LNCAP (cell line): ENCODE data around the gene STARD4.

ENCODE experiments used
- TF ChIP-seq, protein P1 (sequence below): fragments of 450-650 bp; IDR thresholded peaks from 2 replicates; pipeline ENCODE4 v1.5.1; 2017; ENCODE audit warnings: mild to moderate bottlenecking

Gene STARD4

DNA sequence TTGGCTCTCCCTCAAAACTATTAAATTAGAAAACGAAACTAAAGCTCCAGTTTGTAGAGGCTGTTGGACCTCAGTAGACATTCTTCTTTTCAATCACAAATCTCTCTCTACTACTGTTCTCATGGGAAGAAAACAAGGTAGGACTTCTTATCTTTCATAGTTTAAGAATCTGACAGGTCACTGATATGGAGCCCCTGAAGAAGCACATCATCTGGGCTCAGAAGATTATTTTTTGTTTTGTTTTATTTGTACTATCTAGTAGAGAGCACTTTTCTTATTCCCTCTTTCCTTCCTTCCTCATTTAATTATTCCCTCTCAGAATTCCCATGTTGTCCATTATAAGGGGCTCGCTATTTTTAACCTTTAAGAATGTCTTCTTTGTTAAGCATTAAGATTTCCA, 26.3 kb downstream of the STARD4 start:
- TF ChIP-seq, protein P1, sequence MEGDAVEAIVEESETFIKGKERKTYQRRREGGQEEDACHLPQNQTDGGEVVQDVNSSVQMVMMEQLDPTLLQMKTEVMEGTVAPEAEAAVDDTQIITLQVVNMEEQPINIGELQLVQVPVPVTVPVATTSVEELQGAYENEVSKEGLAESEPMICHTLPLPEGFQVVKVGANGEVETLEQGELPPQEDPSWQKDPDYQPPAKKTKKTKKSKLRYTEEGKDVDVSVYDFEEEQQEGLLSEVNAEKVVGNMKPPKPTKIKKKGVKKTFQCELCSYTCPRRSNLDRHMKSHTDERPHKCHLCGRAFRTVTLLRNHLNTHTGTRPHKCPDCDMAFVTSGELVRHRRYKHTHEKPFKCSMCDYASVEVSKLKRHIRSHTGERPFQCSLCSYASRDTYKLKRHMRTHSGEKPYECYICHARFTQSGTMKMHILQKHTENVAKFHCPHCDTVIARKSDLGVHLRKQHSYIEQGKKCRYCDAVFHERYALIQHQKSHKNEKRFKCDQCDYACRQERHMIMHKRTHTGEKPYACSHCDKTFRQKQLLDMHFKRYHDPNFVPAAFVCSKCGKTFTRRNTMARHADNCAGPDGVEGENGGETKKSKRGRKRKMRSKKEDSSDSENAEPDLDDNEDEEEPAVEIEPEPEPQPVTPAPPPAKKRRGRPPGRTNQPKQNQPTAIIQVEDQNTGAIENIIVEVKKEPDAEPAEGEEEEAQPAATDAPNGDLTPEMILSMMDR, result no peak

DNA sequence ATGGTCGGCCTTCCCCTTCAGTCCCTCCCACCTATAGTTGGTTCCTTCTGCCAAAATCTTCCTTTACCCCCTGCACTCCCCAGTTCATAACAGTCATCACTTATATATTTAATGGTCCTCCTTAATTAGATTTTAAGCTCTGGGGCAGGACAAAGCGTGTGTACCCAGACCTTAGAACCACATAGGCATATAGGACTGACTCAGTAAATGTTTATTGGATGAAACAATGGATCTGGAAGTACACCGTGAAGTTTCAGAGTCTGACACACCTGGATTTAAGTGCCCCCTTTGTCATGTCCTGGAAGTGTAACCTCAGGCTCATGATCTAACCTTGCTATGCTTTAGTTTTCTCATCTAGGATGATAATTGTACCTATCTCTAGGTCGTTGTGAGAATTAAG, 32.0 kb downstream of the STARD4 start:
- TF ChIP-seq, protein P1, result no peak

DNA sequence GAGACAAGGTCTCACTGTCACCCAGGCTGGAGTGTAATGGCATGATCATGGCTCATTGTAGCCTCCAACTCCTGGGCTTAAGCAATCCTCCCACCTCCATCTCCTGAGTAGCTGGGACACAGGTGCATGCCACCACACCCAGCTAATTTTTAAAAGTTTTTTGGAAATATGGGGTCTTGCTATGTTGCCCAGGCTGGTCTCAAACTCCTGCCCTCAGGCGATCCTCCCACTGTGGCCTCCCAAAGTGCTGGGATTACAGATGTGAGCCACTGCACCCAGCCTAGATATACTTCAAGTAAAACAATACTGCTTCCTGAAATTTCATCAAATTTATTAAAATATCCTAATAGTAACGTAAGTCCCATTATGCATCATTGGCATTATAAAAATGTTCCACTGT, 33.4 kb downstream of the STARD4 start:
- TF ChIP-seq, protein P1, result no peak

DNA sequence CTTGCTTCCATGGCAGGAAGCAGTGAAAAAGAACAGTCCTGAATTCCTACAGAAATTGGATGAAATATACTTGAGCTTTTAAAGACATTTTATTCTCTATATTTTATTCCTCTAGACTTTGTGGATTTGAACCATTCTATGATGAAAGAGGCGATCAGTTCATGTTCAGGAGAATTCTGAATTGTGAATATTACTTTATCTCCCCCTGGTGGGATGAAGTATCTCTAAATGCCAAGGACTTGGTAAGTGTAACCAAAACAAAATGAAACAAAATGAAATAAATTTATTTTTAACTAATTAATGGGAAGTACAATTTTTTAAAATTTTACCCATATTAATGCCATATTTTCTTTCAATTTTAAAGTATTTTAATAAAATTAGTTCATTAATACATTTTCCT, 34.1 kb downstream of the STARD4 start:
- TF ChIP-seq, protein P1, result no peak

DNA sequence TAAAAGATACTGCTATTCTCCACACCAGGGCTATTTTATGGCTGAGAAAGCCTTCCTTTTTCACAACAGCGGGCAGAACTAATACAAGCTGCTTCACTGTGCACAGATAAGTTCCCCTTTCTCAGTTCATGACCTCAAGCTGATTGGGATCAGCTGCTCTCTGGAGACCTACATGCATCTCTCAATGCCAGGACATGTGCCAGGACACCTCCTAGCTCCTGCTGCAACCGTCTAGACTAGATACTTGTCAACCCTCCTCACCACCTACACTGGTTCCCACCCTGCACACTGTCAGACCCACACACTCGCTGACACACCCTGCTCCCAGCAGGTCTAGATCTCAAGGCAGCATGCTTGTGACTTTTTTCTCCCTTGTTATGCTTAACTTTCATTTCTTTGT, 39.8 kb downstream of the STARD4 start:
- TF ChIP-seq, protein P1, result no peak

DNA sequence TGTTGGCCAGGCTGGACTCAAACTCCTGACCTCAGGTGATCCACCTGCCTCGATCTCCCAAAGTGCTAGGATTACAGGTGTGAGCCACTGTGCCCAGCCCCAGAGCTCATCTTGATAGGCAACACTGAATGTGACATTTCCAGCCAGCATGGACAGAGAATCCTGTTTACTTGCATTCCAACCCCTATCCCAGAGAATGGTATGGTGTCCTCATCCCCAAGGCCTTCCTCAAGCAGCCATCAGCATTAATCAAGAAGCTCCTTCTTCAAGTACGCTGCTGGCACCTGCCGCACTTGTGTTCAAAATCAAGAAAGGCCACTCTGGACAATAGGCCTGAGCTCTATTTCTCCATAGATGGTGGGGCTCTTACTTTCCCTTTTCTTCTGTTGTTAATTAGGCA, 40.2 kb downstream of the STARD4 start:
- TF ChIP-seq, protein P1, result no peak

DNA sequence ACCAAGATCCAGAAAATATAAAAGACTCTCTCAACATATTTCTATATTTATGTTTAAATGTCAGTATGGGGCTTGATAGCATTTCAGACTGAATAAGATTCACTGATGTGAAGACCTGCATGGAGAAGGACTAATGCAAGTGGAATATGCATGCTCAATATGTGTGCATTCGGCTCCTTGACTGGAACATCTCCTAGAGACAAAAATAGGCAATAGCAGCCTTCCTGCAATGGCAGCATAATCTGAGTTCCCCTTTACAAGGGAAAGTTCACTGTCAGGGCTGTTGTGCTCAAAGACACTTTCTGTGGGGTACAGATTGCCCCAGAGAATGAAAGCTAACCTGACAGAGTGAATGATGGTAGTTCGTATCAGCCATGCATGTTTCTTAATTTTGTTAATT, 42.4 kb downstream of the STARD4 start:
- TF ChIP-seq, protein P1, result no peak

DNA sequence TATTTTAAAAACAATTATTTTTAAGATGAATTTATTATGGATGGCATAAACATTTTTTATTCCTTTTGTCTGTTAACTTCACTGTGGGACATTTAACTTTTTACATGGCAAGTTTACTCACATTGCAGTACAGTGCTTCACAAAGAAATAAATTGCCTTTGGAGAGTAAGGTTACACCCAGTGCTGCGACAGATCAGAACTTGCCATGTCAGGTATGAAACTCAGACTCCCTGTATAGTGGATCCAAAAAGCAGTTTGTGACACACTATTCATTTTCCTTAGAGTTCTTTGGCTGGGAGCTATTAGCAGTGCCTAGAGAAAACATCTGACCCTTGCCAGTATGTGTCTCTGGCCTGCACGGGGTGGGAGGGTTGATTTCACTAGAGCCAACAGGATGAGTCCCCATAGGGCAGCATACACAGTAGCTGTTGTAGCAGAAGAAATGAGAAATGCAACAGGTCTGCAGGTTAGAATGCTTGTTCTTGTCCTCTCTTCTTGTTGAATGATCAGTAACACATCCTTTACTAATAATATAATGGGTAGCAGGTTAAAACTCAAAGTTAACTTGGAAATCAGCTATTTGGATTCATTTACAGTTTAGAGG, 42.9 kb downstream of the STARD4 start:
- TF ChIP-seq, protein P1, result no peak
